ENCODE measurements around the gene KCNIP1. TPM values are rescaled to one million over a fixed set of nuclear protein-coding genes. Genes with fewer than 3 reads are reported as not detected.

KCNIP1 gene
- total and polyA plus RNA-seq, 2 of the 8 experiments (the other 6 are each of a cell fraction or from before 2014, with no cell fraction given), result 0.52 to 0.83 TPM

DNA sequence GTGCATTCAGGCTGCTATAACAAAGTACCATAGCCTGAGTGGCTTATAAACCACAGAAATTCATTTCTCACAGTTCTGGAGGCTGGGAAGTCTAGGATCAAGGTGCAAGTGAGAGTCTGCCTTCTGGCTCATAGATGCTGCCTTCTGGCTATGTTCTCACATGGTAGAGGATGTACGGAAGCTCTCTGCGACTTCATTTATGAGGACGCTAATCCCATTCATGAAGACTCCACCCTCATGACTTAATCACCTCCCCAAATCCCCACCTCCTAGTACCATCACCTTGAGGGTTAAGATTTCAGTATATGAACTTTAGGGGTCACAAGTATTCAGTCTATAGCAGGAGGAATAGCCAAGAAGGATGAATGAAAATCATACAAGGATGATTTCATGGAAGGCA is 37.3 kb upstream of the KCNIP1 start:
- 97% methylated on average over 3 of the region's 3 CpGs; no CpG with 5 or more reads in 1 of the 2 experiments for WGBS, 2 experiments (ENCODE audit: extremely low coverage in 1 of 2, insufficient coverage in 1 of 2, insufficient read length in 1 of 2, insufficient replicate concordance in 2 of 2, low coverage in 1 of 2, low lambda C conversion rate in 2 of 2, missing lambda C conversion rate in 1 of 2)
- no peak overlapping the region for H3K23ac ChIP-seq (ENCODE audit: insufficient read length)
- H4K8ac ChIP-seq (ENCODE audit: extremely low read depth, insufficient read depth, low read length), result no peak overlapping the region
- H2BK12ac ChIP-seq (ENCODE audit: low read depth, low read length), result no peak overlapping the region
- no peak overlapping the region for H4K91ac ChIP-seq (replicated peaks; ENCODE audit: insufficient read length, low read length)
- no peak overlapping the region for H2BK15ac ChIP-seq (ENCODE audit: low read length)
- no peaks in the 10 kb centered on the region for H3K36me3 ChIP-seq (ENCODE audit: control insufficient read depth in 2 of 4, insufficient read depth in 4 of 4, low read length in 3 of 4)
- H3K14ac ChIP-seq (ENCODE audit: insufficient read length), result no peak overlapping the region
- peaks cover 0 to 2% (median 0%) of the 10 kb centered on the region in 4 experiments; a peak in 1 of 7 replicates for H3K4me1 ChIP-seq (replicated peaks in 1 of 4; ENCODE audit: control insufficient read depth in 3 of 4, insufficient read depth in 4 of 4, low read length in 3 of 4)
- H3K79me1 ChIP-seq (ENCODE audit: low read depth, low read length), result no peaks in the 10 kb centered on the region
- POLR2A ChIA-PET (ENCODE audit: partially characterized antibody), result no interaction called here
- H2BK20ac ChIP-seq (ENCODE audit: low read length), result no peak overlapping the region
- H3K18ac ChIP-seq (ENCODE audit: extremely low read depth, low read length), result no peak overlapping the region
- H3K4ac ChIP-seq (replicated peaks; ENCODE audit: insufficient read length, low read depth, low read length), result no peak overlapping the region
- CTCF ChIA-PET (ENCODE audit: partially characterized antibody), result interaction anchor here (0.7 kb wide), 1 partner anchor 28 kb away, joined by 3 read pairs; no protein-coding TSS in a partner anchor
- H3K9ac ChIP-seq (replicated peaks in 1 of 4; ENCODE audit: extremely low read depth in 1 of 4, low read depth in 3 of 4, low read length in 3 of 4), result no peak overlapping the region
- H2AK5ac ChIP-seq (ENCODE audit: low read depth, low read length), result no peak overlapping the region
- H3K23me2 ChIP-seq (ENCODE audit: low read depth, low read length), result no peaks in the 10 kb centered on the region
- no peak overlapping the region for H4K5ac ChIP-seq (ENCODE audit: insufficient read length, low read depth, low read length)
- no peak overlapping the region for H3K56ac ChIP-seq (replicated peaks; ENCODE audit: insufficient read length, low read depth, low read length)
- no peak overlapping the region for H2AFZ ChIP-seq (ENCODE audit: low read length)
- H3K9me3 ChIP-seq (ENCODE audit: insufficient read depth in 2 of 2, low read depth in 1 of 2, low read length in 1 of 2), result no peaks in the 10 kb centered on the region
- no peak for FAIRE-seq
- H3K79me2 ChIP-seq (ENCODE audit: control insufficient read depth in 1 of 2, insufficient read depth in 2 of 2, low read length in 2 of 2), result no peaks in the 10 kb centered on the region
- H3K27me3 ChIP-seq (replicated peaks in 1 of 4; ENCODE audit: control insufficient read depth in 3 of 4, extremely low read depth in 1 of 4, insufficient read depth in 3 of 4, low read length in 3 of 4), result no peaks in the 10 kb centered on the region; a peak in 2 of 7 replicates
- H2BK5ac ChIP-seq (ENCODE audit: low read depth, low read length), result no peak overlapping the region
- no peak overlapping the region for H2BK120ac ChIP-seq (replicated peaks; ENCODE audit: low read depth, low read length)
- H3K27ac ChIP-seq (ENCODE audit: low read depth, low read length), result no peak overlapping the region
- peak in 1 of 2 experiments; percentile 13 for DNase-seq (ENCODE audit: low read depth in 1 of 2, low spot score in 2 of 2)
- H3K4me2 ChIP-seq (ENCODE audit: insufficient read depth in 1 of 2, low read depth in 2 of 2, low read length in 2 of 2), result no peak overlapping the region
- no peaks in the 10 kb centered on the region for H4K20me1 ChIP-seq (replicated peaks in 1 of 2; ENCODE audit: control insufficient read depth in 1 of 2, insufficient read depth in 2 of 2, low read length in 2 of 2)
- H3K4me3 ChIP-seq (ENCODE audit: extremely low read depth in 1 of 4, insufficient read depth in 2 of 4, low read depth in 3 of 4, low read length in 4 of 4), result no peak overlapping the region
- TF ChIP-seq EZH2 (IDR thresholded peaks at IDR 0.05; ENCODE audit: low read depth, low read length, severe bottlenecking) (no peak), RAD21 (IDR thresholded peaks at IDR 0.05 in 1 of 2, conservative IDR thresholded peaks at IDR 0.05 in 1 of 2; ENCODE audit: low read depth in 2 of 2, low read length in 2 of 2) (no peak), NRF1 (IDR thresholded peaks at IDR 0.05; ENCODE audit: low read depth, low read length) (no peak), CBX5 (IDR thresholded peaks at IDR 0.05; ENCODE audit: low read depth, low read length) (no peak), ASH2L (IDR thresholded peaks at IDR 0.05; ENCODE audit: low read length) (no peak), SIN3A (conservative IDR thresholded peaks at IDR 0.05 in 1 of 2, IDR thresholded peaks at IDR 0.05 in 1 of 2; ENCODE audit: low read depth in 1 of 2, low read length in 2 of 2) (no peak), CHD1 (IDR thresholded peaks at IDR 0.05; ENCODE audit: low read depth, low read length) (no peak)
- TF ChIP-seq, protein P1, sequence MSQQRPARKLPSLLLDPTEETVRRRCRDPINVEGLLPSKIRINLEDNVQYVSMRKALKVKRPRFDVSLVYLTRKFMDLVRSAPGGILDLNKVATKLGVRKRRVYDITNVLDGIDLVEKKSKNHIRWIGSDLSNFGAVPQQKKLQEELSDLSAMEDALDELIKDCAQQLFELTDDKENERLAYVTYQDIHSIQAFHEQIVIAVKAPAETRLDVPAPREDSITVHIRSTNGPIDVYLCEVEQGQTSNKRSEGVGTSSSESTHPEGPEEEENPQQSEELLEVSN (IDR thresholded peaks at IDR 0.05), result no peak
- TF ChIP-seq, protein P2, sequence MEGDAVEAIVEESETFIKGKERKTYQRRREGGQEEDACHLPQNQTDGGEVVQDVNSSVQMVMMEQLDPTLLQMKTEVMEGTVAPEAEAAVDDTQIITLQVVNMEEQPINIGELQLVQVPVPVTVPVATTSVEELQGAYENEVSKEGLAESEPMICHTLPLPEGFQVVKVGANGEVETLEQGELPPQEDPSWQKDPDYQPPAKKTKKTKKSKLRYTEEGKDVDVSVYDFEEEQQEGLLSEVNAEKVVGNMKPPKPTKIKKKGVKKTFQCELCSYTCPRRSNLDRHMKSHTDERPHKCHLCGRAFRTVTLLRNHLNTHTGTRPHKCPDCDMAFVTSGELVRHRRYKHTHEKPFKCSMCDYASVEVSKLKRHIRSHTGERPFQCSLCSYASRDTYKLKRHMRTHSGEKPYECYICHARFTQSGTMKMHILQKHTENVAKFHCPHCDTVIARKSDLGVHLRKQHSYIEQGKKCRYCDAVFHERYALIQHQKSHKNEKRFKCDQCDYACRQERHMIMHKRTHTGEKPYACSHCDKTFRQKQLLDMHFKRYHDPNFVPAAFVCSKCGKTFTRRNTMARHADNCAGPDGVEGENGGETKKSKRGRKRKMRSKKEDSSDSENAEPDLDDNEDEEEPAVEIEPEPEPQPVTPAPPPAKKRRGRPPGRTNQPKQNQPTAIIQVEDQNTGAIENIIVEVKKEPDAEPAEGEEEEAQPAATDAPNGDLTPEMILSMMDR (IDR thresholded peaks at IDR 0.05; ENCODE audit: control extremely low read depth in 1 of 3, insufficient read depth in 1 of 3, low read depth in 1 of 3, low read length in 3 of 3), result no peak

All from H1 (cell line).